GM18502 (cell line): ENCODE results near the gene PDPK1.

ENCODE experiments used
- ATAC-seq: cut with Tn5 transposase; IDR thresholded peaks from one replicate; pipeline ENCODE4 v1.9.1; 2021; ENCODE audit warnings: mild to moderate bottlenecking; ENCODE audit not compliant: unreplicated experiment, poor library complexity

Gene PDPK1

GRCh38 chr16:2537451-2538379 is at the start of gene PDPK1:
Gene PDPK1 (plus strand): TSS chr16:2538021. CDS start chr16:2538113, 92 bp downstream.
- ATAC-seq: peak; percentile 86

GRCh38 chr16:2489581-2489980 is 48.2 kb upstream of the PDPK1 start:
- no peak for ATAC-seq

GRCh38 chr16:2490190-2491105 is 47.4 kb upstream of the PDPK1 start:
- ATAC-seq: no peak

GRCh38 chr16:2492292-2492691 is 45.5 kb upstream of the PDPK1 start:
- no peak for ATAC-seq

DNA sequence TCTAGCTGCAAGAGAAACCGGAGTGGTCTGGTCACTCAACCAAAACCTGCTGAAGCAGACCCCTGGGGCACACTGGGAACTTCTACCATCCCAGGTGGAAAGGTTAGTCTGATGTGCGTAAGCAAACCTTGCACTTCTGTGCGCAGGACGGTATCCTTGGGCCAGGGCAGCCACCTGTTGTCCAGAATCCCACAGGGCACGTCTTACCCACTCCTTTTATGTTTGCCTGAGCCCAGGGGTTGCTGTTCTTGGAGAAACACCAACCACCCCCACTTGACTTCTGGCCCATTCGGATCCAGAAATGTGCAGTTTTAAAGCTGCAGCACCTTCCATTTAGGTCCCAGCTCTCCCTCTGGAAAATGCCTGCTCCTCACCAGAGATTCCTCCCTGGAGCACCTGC is 44.2 kb upstream of the PDPK1 start:
- no peak for ATAC-seq

DNA sequence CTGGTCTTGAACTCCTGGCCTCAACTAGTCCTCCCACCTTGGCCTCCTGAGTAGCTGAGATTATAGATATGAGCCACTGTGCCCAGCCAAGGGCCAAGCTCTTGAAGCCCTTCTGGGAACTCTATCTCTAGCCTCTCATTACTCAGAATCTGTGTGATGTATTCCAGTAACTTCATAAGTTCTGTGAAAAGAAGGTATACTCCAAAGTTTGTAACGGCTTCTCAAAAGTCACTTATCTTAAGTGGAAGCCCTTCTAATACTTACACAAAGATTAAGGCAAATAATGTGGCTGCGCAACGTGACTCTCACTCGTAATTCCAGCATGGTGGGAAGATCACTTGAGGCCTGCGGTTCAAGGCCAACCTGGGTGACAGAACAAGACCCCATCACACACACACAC is 43.2 kb upstream of the PDPK1 start:
- ATAC-seq: no peak

DNA sequence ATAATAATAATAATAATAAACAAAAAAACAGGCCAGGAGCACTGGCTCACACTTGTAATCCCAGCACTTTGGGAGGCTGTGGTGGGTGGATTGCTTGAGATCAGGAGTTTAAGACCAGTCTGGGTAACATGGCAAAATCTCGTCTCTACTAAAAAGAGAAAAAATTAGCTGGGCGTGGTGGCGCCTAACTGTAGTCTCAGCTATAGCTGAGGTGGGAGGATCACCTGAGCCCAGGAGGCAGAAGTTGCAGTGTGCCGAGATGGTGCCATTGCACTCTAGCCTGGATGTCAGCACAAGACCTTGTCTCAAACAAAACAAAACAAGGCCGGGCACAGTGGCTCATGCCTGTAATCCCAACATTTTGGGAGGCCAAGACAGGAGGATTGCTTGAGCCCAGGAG is 42.8 kb upstream of the PDPK1 start:
- ATAC-seq: no peak

DNA sequence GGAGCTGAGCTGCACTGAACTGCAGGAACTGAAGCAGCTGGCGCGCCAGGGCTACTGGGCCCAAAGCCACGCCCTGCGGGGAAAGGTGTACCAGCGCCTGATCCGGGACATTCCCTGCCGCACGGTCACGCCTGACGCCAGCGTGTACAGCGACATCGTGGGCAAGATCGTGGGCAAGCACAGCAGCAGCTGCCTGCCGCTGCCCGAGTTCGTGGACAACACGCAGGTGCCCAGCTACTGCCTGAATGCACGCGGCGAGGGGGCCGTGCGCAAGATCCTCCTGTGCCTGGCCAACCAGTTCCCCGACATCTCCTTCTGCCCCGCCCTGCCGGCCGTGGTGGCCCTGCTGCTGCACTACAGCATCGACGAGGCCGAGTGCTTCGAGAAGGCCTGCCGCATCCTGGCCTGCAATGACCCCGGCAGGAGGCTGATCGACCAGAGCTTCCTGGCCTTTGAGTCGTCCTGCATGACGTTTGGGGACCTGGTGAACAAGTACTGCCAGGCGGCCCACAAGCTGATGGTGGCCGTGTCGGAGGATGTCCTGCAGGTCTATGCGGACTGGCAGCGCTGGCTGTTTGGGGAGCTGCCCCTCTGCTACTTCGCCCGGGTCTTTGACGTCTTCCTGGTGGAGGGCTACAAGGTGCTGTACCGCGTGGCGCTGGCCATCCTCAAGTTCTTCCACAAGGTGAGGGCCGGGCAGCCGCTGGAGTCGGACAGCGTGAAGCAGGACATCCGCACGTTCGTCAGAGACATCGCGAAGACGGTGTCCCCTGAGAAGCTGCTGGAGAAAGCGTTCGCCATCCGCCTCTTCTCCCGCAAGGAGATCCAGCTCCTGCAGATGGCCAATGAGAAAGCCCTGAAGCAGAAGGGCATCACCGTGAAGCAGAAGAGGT is 41.4 kb upstream of the PDPK1 start:
- no peak for ATAC-seq

- no peak for ATAC-seq
Observed at GRCh38 chr16:2497116-2497630, 40.6 kb upstream of the PDPK1 start.

DNA sequence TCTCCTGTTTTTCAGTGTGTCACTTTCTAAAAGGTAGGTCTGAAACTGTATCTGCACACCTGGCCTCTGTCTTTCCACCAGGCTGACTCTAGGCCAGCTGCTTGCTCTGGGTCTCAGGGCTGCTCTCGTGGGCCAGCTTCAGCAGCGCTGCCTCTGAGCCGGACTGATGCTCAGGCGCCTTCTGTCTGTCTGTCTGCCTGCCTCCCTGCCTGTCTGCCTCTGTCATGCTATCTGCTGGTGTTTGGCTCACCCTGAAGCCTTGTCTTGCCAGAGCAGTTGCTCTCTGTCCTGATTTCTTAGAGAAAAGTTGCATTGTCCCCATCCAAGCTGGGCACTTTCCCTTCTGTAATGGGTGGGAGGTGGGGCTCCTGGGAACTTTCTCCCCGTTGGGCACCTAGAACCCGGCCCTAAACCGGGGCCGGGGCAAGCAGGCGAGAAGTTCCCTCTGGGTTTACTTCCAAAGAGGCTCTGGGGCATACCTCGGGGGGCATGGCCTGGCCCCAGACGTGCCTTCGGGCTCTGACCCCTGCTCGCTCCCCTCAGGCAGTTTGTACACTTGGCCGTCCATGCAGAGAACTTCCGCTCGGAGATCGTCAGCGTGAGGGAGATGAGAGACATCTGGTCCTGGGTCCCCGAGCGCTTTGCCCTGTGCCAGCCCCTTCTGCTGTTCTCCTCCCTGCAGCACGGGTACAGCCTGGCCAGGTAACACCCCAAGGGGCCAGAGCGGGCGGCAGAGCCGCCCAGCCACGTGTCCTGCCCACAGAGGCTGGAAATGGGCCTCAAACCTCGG is 39.9 kb upstream of the PDPK1 start:
- no peak for ATAC-seq

GRCh38 chr16:2498531-2499253 is 39.1 kb upstream of the PDPK1 start:
- ATAC-seq: no peak

- no peak for ATAC-seq
Observed at GRCh38 chr16:2499454-2499853, 38.4 kb upstream of the PDPK1 start.

DNA sequence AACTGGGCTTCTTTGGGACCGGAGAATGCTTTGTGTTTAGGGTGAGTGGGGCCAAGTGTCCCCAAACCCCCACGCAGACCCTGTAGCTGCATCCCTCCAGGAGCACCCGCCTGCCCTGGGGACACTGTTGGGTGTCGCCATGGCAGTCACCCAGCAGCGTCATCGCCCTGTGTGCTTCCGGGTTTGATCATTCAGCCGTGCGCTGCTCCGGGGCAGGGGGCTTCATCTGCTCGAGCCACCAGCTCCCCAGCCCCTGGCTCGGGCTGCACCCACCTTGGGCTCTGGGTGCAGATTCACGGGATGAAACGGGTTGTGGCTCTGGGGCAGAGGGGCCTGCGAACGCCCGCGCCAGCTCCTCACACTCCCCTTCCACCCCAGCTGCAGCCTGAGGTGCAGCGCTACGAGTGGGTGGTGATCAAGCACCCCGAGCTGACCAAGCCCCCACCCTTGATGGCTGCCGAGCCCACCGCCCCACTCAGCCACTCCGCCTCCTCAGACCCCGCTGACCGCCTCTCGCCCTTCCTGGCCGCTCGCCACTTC is 37.9 kb upstream of the PDPK1 start:
- no peak for ATAC-seq

DNA sequence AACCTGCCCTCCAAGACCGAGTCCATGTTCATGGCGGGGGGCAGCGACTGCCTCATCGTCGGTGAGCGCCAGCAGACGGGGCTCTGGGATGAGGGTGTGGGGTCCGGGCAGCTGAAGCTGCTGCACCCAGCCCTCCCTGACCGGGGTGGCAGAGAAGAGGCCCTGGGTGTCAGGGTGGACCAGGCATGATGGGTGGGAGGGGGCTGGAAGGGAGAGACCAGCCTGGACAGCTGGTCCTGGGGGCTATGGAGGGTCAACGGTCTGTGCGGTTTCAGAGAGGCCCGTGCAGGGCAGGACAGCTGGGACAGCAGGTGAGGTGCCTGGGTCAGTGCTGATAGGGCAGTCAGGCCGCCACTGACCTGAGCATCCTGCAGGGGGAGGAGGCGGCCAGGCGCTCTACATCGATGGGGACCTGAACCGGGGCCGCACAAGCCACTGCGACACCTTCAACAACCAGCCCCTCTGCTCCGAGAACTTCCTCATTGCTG is 37.3 kb upstream of the PDPK1 start:
- no peak for ATAC-seq

DNA sequence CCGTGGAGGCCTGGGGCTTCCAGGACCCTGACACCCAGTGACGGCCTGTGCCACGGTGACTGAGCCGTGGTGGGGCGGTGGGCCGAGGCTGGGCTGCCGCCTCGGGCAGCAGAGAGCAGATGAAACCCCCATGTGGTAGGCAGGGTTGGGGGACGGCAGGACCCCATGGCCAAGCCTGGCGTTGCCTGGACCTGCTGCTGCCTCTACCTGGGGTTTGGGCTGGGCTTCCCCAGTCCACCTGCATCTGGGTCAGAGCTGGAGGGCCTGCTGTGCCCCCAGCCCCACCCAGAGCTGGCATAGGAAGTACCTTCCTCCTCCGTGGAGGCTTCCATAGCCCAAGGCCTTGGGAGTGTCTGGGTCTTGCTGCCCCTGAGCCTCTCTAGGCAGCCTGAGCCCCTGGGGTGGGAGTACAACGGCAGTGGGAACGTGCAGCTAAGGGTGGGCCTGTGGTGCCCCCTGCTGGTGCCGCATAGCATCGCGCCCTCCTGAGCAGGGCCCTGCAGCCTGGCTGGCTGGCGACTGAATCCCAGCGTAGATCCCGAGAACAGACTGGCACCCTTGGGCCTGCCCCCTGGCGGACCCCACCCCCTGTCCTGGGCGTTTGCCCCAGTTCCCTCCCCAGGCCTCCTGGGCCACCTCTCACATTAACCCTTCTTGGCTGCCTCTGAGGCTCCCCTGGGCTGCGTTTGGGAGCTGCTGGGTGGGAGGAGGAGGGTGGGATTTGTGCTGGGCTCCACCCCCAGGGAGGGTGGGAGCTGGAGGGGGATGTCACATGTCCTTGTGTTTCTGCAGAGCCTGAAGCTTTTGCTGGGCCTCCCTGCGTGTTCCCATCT is 36.7 kb upstream of the PDPK1 start:
- peak; percentile 56 for ATAC-seq

DNA sequence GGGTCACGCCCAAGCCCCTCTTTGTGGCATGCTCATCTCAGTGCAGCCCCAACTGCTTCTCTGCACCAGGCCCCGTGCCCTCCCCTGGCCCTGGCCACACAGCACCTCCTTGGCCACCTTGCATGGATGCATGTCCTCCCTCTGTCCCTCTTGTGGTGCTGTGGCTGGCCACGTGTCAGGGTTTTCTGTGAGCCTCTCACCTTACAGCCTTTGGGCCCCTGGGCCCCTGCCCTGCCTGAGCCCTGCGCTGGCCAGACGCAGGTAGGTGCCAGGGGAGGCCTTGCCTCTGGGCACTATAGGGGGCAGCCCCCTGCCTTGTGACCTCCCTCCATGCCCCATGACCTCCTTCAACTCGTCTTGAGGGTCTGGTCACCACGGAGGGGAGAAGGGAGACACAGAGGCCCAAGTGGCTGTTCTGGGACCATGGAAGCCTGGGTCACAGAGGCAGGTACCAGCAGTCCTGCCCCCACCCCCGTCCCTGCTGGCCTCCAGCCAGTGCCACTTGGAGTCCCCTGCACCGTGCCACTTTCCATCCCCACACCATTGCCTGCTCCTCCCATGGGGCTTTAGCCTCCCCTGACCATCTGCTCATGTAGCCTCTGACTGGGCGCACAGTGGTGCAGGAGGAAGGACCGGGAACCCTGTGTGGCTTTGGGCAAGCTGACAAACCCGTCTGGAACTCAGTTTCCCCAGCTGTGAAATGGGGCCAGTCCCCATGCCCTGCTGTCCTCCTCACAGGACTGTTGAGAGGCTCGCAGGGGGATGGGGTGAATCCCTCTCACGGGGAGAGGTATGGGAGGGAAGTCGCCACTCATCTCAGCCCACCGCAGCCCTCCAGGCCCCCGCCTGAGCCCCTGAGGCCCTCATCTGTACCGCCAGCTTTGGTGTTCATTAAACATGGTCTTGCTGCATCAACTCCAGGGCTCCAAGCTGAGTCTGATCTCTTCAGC is 35.6 kb upstream of the PDPK1 start:
- no peak for ATAC-seq
